HUES6 (cell line): ENCODE measurements around the gene AMPD3.

Experiments
- H3K27ac ChIP-seq: 2 replicates; pipeline ENCODE4 v1.7.0; 2013; ENCODE audit warnings: low read depth, mild to moderate bottlenecking, low read length, inconsistent platforms
- H3K27me3 ChIP-seq: 2 replicates; pipeline ENCODE4 v1.6.1; 2013; ENCODE audit warnings: low read length; ENCODE audit not compliant: control insufficient read depth, insufficient read depth
- H3K36me3 ChIP-seq: 2 replicates; pipeline ENCODE4 v1.6.1; 2013; ENCODE audit warnings: low read length; ENCODE audit not compliant: control insufficient read depth, insufficient read depth
- H3K4me1 ChIP-seq: 2 replicates; pipeline ENCODE4 v1.6.1; 2013; ENCODE audit warnings: low read length; ENCODE audit not compliant: control insufficient read depth, insufficient read depth
- H3K4me3 ChIP-seq: 2 replicates; pipeline ENCODE4 v1.5.1; 2013; ENCODE audit warnings: low read depth, low read length
- H3K9ac ChIP-seq: one replicate; pipeline ENCODE4 v1.6.1; 2013; ENCODE audit warnings: mild to moderate bottlenecking, low read length
- H3K9me3 ChIP-seq: 2 replicates; pipeline ENCODE4 v1.6.1; 2013; ENCODE audit warnings: low read depth, low read length; ENCODE audit not compliant: control insufficient read depth, insufficient read depth

AMPD3 gene

DNA sequence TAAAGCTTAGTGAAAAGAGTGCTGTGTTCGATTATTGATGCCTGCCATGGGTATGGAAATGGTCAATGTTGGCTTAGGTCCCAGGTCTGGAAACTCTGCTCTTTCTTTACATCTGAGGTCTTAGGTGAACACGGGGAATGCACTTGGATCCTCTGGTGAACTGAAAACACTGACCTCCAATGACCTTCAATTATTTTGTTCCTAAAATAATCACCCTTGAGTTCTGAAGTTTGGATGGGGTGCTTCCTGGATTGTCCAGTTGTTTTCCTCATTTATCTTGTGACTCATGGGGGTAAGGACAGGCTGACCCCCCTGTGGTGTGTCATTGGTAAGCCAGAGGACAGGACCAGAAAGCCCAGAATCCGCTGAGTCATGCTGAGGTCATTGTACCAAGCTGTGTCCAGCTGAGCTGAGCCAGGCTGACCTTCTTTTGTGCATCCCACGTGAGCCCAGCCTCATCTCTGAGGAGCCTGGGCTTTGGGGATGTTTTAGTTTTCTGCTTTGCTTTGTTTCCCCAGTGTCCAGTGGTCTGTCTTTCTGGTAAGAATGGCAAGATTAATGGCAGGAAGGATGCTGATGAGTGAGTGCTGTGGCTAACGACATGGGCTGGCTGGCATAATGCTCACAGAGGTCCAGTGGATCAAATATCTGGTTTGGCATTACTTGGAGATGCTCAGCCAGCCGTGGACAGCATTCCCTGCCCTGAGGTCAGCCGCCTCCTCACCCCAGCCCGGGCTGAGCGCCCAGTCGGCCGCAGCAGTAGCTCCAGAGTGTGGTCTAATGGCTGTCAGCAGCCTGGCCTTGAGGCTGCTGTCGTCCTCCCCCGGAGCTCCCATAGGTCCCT is 35.6 kb downstream of the AMPD3 start:
- Histone ChIP-seq H3K36me3 (0 out of 2 replicates have a peak, but pooled peaks cover 5% of the 10 kb centered on the region), H3K27ac (no peak overlapping the region)

DNA sequence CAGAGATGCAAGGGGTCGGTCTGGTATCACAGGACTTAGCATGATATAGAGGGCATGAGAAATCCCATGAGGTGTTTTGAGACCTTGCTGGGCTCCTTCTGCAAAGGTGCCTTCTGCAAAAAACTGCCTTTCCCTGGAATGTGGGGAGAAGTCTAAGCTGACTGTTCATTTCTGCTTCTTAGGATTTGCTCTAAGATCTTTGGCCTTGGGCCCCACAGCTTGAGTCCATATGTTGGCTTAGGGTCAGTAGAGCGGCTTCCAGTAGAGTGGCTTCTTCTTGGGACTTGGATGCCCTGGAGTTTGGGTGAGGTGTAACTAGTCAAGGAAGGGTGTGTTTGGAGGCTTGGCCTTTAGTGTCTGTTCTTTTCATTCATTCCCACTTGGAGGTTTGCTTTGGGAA is 37.0 kb downstream of the AMPD3 start:
- Histone ChIP-seq H3K36me3 (0 out of 2 replicates have a peak, but pooled peaks cover 5% of the 10 kb centered on the region), H3K9me3 (no peaks in the 10 kb centered on the region), H3K27ac (no peak overlapping the region), H3K27me3 (no peaks in the 10 kb centered on the region), H3K4me3 (no peak overlapping the region), H3K9ac (no peak overlapping the region), H3K4me1 (peaks cover 18% of the 10 kb centered on the region)

More for the DNA sequence above, 35.6 kb downstream of the AMPD3 start:
- Histone ChIP-seq H3K9ac (no peak overlapping the region), H3K4me3 (no peak overlapping the region), H3K4me1 (peaks cover 18% of the 10 kb centered on the region), H3K27me3 (no peaks in the 10 kb centered on the region), H3K9me3 (no peaks in the 10 kb centered on the region)

GRCh38 chr11:10493041-10493663 is 38.1 kb downstream of the AMPD3 start:
- Histone ChIP-seq H3K4me3 (no peak overlapping the region), H3K36me3 (0 out of 2 replicates have a peak, but pooled peaks cover 5% of the 10 kb centered on the region), H3K9me3 (no peaks in the 10 kb centered on the region), H3K27ac (no peak overlapping the region), H3K4me1 (peaks cover 16% of the 10 kb centered on the region), H3K27me3 (no peaks in the 10 kb centered on the region), H3K9ac (no peak overlapping the region)

DNA sequence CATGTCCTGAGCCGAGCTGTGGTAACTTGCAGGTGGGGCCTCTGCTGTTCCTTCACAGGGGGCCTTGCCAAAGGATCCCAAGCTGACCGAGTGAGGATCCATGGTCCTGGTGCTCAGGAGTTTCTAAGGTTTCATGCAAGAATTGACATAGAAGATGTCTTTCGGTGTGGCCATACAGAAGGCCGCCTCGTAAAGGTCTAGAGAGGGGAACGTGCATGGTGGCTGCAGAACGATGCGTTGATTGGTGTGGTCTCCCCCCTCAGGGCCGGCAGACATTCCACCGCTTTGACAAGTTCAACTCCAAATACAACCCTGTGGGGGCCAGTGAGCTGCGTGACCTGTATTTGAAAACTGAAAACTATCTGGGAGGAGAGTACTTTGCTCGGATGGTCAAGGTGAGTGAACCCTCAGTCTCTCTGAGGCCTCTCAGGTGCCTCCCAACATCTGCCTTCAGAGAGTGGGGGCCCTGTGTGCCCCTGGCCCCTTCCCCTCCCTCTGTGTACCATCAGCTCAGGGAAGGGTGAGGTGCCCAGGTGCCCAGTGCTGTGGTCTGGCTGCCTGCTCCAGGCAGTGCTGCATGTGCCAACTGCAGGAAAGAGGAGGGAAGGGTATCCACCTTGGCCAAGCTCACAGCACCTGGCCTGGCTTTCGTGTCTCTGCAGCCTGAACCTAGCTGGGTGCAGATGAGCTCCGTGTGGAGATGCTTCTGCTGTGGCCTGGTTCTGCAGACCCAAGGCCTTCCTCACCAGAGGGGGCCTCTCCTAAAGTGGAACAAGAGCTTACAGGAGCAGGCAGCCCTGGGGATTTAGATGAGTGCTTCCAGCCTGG is 39.8 kb downstream of the AMPD3 start:
- H3K27me3 ChIP-seq: no peaks in the 10 kb centered on the region
- H3K4me3 ChIP-seq: no peak overlapping the region
- H3K27ac ChIP-seq: no peak overlapping the region
- peaks cover 10% of the 10 kb centered on the region; the same call in 1 of the 2 replicates for H3K4me1 ChIP-seq
- H3K9me3 ChIP-seq: no peaks in the 10 kb centered on the region
- no peak overlapping the region for H3K9ac ChIP-seq
- H3K36me3 ChIP-seq: 0 out of 2 replicates have a peak, but pooled peaks cover 5% of the 10 kb centered on the region

DNA sequence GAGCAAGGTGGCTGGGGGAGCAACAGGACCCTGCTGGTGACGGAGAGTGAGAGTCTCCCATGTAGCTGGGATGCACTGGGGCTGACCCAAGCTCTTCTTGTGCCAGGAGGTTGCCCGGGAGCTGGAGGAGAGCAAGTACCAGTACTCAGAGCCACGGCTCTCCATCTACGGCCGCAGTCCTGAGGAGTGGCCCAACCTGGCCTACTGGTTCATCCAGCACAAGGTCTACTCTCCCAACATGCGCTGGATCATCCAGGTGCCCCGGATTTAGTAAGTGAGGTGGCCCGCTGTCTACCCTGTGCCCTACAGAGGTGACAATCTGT is 40.4 kb downstream of the AMPD3 start:
- Histone ChIP-seq H3K36me3 (peaks cover 10% of the 10 kb centered on the region), H3K27ac (no peak overlapping the region), H3K9ac (no peak overlapping the region), H3K4me3 (no peak overlapping the region), H3K9me3 (no peaks in the 10 kb centered on the region), H3K4me1 (peaks cover 10% of the 10 kb centered on the region; the same call in 1 of the 2 replicates), H3K27me3 (no peaks in the 10 kb centered on the region)

GRCh38 chr11:10496296-10496936 is 41.4 kb downstream of the AMPD3 start:
- no peaks in the 10 kb centered on the region for H3K9me3 ChIP-seq
- H3K27ac ChIP-seq: no peak overlapping the region
- no peak overlapping the region for H3K4me3 ChIP-seq
- peaks cover 11% of the 10 kb centered on the region for H3K36me3 ChIP-seq
- 0 out of 2 replicates have a peak, but pooled peaks cover 5% of the 10 kb centered on the region for H3K4me1 ChIP-seq
- no peak overlapping the region for H3K9ac ChIP-seq
- H3K27me3 ChIP-seq: no peaks in the 10 kb centered on the region

DNA sequence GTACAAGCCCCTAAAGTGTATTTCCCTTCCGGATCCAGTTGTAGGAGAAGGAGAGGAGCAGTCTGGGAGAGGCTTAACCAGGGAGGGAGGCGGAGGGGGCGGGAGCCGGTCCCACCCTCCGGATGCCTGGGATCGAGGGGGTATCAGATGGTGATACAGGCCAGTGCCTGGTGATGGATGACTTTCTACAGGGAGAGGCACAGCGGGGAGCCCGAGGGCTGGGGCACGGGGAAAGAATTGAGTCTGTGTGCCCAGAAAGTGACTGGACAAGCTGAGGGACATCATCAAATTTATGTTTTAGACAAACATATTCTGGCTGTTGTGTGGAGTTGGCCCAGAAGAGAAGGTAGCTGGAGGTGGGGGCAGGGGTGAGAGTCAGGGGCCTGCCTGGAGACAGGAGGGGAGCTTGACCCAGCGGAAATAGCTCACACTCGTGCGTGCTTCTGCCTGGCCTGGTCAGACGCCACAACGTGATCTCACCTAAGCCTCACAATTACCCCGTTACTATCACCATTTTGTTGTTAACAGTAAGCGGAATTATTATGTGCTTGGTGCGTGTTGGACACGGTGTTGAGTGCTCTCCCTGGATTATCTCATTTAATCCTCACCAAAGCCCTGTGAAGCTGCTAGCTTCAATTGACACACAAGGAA is 42.4 kb downstream of the AMPD3 start:
- no peaks in the 10 kb centered on the region for H3K27me3 ChIP-seq
- H3K4me1 ChIP-seq: 0 out of 2 replicates have a peak, but pooled peaks cover 5% of the 10 kb centered on the region
- H3K27ac ChIP-seq: no peak overlapping the region
- no peak overlapping the region for H3K9ac ChIP-seq
- no peak overlapping the region for H3K4me3 ChIP-seq
- H3K9me3 ChIP-seq: no peaks in the 10 kb centered on the region
- H3K36me3 ChIP-seq: peaks cover 11% of the 10 kb centered on the region

GRCh38 chr11:10498022-10498400 is 42.9 kb downstream of the AMPD3 start:
- no peaks in the 10 kb centered on the region for H3K27me3 ChIP-seq
- no peak overlapping the region for H3K9ac ChIP-seq
- H3K9me3 ChIP-seq: no peaks in the 10 kb centered on the region
- peaks cover 11% of the 10 kb centered on the region for H3K36me3 ChIP-seq
- H3K4me3 ChIP-seq: no peak overlapping the region
- H3K27ac ChIP-seq: no peak overlapping the region
- no peaks in the 10 kb centered on the region for H3K4me1 ChIP-seq

DNA sequence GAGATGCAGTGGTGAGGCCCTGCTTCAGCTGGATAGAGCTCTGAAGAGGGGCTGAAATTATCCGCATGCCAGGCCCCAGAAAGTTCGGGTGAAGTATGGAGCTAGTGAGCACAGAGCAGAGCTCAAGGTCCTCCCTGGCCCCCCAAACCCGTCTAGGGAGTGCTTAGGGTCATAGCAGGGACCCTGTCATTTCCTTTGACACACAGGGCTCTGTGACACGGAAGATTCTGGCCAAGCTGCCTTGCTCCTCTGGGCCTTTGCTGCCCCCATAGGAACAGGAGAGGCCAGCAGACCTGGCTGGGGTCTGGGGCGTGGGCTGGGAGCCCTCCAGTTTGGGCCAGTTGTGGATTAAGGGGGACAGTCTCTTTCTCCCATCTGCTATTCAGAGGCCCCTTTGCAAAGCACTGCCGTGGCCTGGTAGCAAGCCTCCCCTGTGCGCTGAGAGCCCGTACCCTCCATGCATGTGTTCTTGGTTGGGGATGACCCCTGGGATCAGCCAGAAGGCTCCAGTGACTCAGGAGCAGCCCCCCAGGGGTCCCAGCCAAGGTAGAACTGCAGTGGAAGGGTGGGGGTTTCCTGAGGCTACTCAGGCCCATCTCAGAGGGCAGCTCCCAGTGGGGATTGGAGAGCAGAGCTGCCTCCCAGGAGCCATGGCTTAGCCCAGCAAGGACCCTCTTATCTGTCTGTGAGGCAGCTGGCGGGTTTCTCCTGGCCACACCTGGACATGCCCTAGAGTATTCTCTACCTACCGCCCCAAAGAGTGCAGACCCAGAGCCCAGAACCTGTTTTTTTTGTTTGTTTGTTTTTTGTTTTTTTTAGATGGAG is 43.6 kb downstream of the AMPD3 start:
- Histone ChIP-seq H3K36me3 (peaks cover 11% of the 10 kb centered on the region), H3K4me1 (no peaks in the 10 kb centered on the region), H3K27ac (no peak overlapping the region), H3K9me3 (no peaks in the 10 kb centered on the region), H3K9ac (no peak overlapping the region), H3K4me3 (no peak overlapping the region), H3K27me3 (no peaks in the 10 kb centered on the region)

GRCh38 chr11:10499452-10499851 is 44.4 kb downstream of the AMPD3 start:
- Histone ChIP-seq H3K27me3 (no peaks in the 10 kb centered on the region), H3K9ac (no peak overlapping the region), H3K27ac (no peak overlapping the region), H3K4me1 (no peaks in the 10 kb centered on the region), H3K4me3 (no peak overlapping the region), H3K9me3 (no peaks in the 10 kb centered on the region), H3K36me3 (peaks cover 11% of the 10 kb centered on the region)
